Mucosa of descending colon (tissue), 3 donors: ENCODE measurements around the gene ADGRV1. TPM values are rescaled to one million over a fixed set of nuclear protein-coding genes. Genes with fewer than 3 reads are reported as not detected.
A peak's percentile ranks its signal among the peaks of the same experiment; 100 is the strongest.

ENCODE experiments used
- ATAC-seq: fragments of 200-7000 bp; cut with Tn5 transposase; one replicate; pipeline ENCODE4 v1.9.1; 2020; ENCODE audit warnings: mild to moderate bottlenecking, moderate library complexity
- DNase-seq, 3 donors: peaks; one replicate each; pipeline ENCODE4 v3.0.0-alpha.2; 2020
- H3K36me3 ChIP-seq: fragments of 200-600 bp; one replicate; pipeline ENCODE4 v1.8.0; 2021; ENCODE audit warnings: low read depth, mild to moderate bottlenecking
- H3K4me1 ChIP-seq: fragments of 200-600 bp; one replicate; pipeline ENCODE4 v1.8.0; 2021; ENCODE audit warnings: low read depth, mild to moderate bottlenecking
- H3K4me3 ChIP-seq: fragments of 200-600 bp; one replicate; pipeline ENCODE4 v1.8.0; 2021; ENCODE audit warnings: mild to moderate bottlenecking
- H3K9me3 ChIP-seq: fragments of 200-600 bp; one replicate; pipeline ENCODE4 v1.8.0; 2021; ENCODE audit warnings: mild to moderate bottlenecking
- CTCF ChIP-seq: fragments of 200-600 bp; IDR thresholded peaks from one replicate; pipeline ENCODE4 v1.8.0; 2022; ENCODE audit warnings: antibody characterized with exemption, mild to moderate bottlenecking
- intact Hi-C, 2 donors: fragments of 100-400 bp; cut with DNase I in 1 of 2; cut with micrococcal nuclease in 1 of 2; formaldehyde crosslinking; loops; one replicate each; pipeline versions ENCODE4 v1.11.0 to v1.11.1; 2022; cut with DNase I, micrococcal nuclease
- total RNA-seq, 3 donors: library from RNA; stranded (reverse); fragmentation: NEBNext Ultra II Directional in 2 of 3; extraction: Animal tissue kit (Norgen Biotek cat#: 25700) in 2 of 3; gene quantifications; one replicate each; pipeline versions ENCODE4 v1.2.1 to v1.2.4, GENCODE V29; 2021 to 2023
- donor health status: DM: no; HTN: no; CAD: no; lungs with moderate emphysema.
- donor health status: DM: no; HTN: no; CAD: no.
- donor health status: DM: no; HTN: yes; CAD: no.

Gene ADGRV1
- total RNA-seq, 3 donors from 2014 or later, result 4.5 to 8.6 (median 6.1) TPM

DNA sequence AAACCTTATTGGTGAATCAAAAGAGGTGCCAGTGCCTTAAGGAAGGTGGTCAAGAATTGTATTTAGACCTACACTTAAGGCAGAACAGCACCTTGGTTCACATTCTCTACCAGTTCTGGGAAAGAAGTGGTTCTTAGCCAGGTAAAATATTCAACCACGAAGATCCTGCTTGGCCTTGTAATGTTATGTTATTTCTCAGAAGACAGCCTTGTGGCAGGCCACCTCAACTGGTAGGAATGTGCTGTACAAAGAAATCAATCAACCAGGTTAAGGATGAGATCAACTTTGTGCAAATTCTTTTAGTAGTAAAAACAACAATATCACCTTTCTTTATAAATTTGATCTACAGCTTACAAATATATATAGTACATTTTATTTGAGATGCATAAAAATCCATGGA is 577.7 kb downstream of the ADGRV1 start:
- Histone ChIP-seq H3K4me3 (no peak overlapping the region), H3K9me3 (no peaks in the 10 kb centered on the region), H3K36me3 (no peaks in the 10 kb centered on the region), H3K4me1 (no peaks in the 10 kb centered on the region)
- ATAC-seq (no peak), DNase-seq (no peak)
- intact Hi-C loops, result no loop called here
- TF ChIP-seq CTCF, result no peak

DNA sequence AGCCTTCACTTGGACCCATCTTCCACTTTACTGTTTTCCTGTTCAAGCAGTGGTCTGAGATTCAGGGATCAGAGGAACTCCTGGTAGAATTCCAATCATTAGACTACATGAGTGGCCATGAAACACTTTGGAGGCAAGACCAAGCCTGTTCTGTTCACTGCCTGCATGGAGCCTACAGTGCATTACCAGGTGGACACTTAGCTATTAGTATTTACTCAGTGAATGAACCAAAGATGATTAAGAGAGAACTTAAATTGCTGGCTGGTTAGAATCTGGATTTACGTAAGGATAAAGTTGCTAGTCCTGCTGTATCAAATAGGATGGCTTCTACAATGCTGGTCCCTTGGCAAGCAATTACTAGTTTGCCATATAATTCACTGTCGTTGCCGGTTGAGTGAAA is 579.0 kb downstream of the ADGRV1 start:
- no peak for ATAC-seq
- TF ChIP-seq CTCF, result no peak

GRCh38 chr5:91139572-91140200 is 581.1 kb downstream of the ADGRV1 start:
- intact Hi-C loops, result no loop called here
- DNase-seq, result no peak
- Histone ChIP-seq H3K4me1 (peaks cover 6% of the 10 kb centered on the region), H3K9me3 (no peaks in the 10 kb centered on the region), H3K36me3 (no peaks in the 10 kb centered on the region), H3K4me3 (no peak overlapping the region)
- ATAC-seq, result peak; percentile 69
- TF ChIP-seq CTCF, result no peak

More for the DNA sequence above, 579.0 kb downstream of the ADGRV1 start:
- intact Hi-C loops, result no loop called here
- DNase-seq, result no peak
- H3K4me3 ChIP-seq, result no peak overlapping the region
- no peaks in the 10 kb centered on the region for H3K36me3 ChIP-seq
- H3K9me3 ChIP-seq, result no peaks in the 10 kb centered on the region
- H3K4me1 ChIP-seq, result no peaks in the 10 kb centered on the region

DNA sequence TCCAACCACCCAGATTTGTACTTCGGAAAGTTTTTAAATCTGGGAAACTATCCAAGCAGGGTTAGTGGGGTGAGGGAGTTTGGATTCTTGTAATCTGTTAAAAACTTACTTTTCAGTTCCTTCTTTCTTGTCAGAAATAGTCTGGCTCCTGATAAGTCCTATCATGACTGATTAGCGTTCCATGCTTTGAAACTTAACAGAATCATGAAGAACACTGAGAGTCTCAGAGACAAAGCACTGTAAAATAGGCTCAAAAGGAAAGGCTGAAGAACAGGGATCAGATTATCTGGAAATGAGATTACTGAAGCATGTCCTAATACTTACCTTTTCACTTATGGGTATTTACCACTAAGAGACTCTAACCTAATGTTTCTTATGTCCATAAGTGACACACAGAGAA is 582.1 kb downstream of the ADGRV1 start:
- no peak overlapping the region for H3K4me3 ChIP-seq
- no peak for DNase-seq
- peaks cover 8% of the 10 kb centered on the region for H3K4me1 ChIP-seq
- intact Hi-C loops, result no loop called here
- TF ChIP-seq CTCF, result no peak
- H3K9me3 ChIP-seq, result no peaks in the 10 kb centered on the region
- no peaks in the 10 kb centered on the region for H3K36me3 ChIP-seq
- no peak for ATAC-seq

- no peaks in the 10 kb centered on the region for H3K36me3 ChIP-seq
Observed at GRCh38 chr5:91141642-91142041, 583.0 kb downstream of the ADGRV1 start.

More at GRCh38 chr5:91141642-91142041, 583.0 kb downstream of the ADGRV1 start:
- no peak overlapping the region for H3K4me3 ChIP-seq
- H3K4me1 ChIP-seq, result peaks cover 17% of the 10 kb centered on the region
- H3K9me3 ChIP-seq, result no peaks in the 10 kb centered on the region
- no peak for DNase-seq
- ATAC-seq, result no peak
- no peak for TF ChIP-seq CTCF
- intact Hi-C loops, result no loop called here
